Small intestine (tissue), 7 donors: ENCODE results near the gene ITCH. TPM values are rescaled to one million over a fixed set of nuclear protein-coding genes. Genes with fewer than 3 reads are reported as not detected.

ENCODE experiments used
- DNase-seq, 2 donors: peaks; one replicate each; pipeline versions ENCODE4 v3.0.0 to v3.0.0-alpha.2; 2013
- FAIRE-seq: peaks from 2 replicates; lab custom pipeline; 2012; peaks lifted over from hg19 to GRCh38; lab: Jason Lieb, UNC
- H3K27ac ChIP-seq, 3 donors: one replicate each; pipeline ENCODE4 v1.5.1; 2013; ENCODE audit warnings: low read length in 2 of 3, mild to moderate bottlenecking in 2 of 3, control low read depth in 1 of 3, inconsistent platforms in 1 of 3, low read depth in 1 of 3, moderate library complexity in 1 of 3
- H3K27me3 ChIP-seq, 3 donors: one replicate each; pipeline ENCODE4 v1.6.1; 2013; ENCODE audit warnings: low read length in 3 of 3, inconsistent platforms in 1 of 3; ENCODE audit not compliant: control insufficient read depth in 3 of 3, insufficient read depth in 3 of 3
- H3K36me3 ChIP-seq, 3 donors: one replicate each; pipeline ENCODE4 v1.6.1; 2013; ENCODE audit warnings: low read length in 3 of 3, inconsistent platforms in 1 of 3, low read depth in 1 of 3, mild to moderate bottlenecking in 1 of 3, moderate library complexity in 1 of 3; ENCODE audit not compliant: control insufficient read depth in 3 of 3, insufficient read depth in 2 of 3
- H3K4me1 ChIP-seq, 3 donors: one replicate each; pipeline ENCODE4 v1.6.1; 2013; ENCODE audit warnings: low read length in 2 of 3, inconsistent platforms in 1 of 3, low read depth in 1 of 3, mild to moderate bottlenecking in 1 of 3, moderate library complexity in 1 of 3; ENCODE audit not compliant: control insufficient read depth in 3 of 3, insufficient read depth in 2 of 3
- H3K4me3 ChIP-seq, 3 donors: one replicate each; pipeline ENCODE4 v1.5.1; 2013; ENCODE audit warnings: low read length in 3 of 3, control low read depth in 1 of 3, inconsistent platforms in 1 of 3, low read depth in 1 of 3, mild to moderate bottlenecking in 1 of 3, moderate library complexity in 1 of 3
- H3K9me3 ChIP-seq, 2 donors: one replicate each; pipeline ENCODE4 v1.6.1; 2013; ENCODE audit warnings: low read depth in 1 of 2, low read length in 1 of 2; ENCODE audit not compliant: control insufficient read depth in 2 of 2, insufficient read depth in 1 of 2
- WGBS, 3 donors: extraction: QIAGEN DNeasy Blood & Tissue Kit; methylation state at CpG; one replicate each; pipeline ENCODE4 v1.1.7; 2013; 5-methylcytosine and 5-hydroxymethylcytosine counted together
- polyA plus RNA-seq, 4 donors: library from polyadenylated mRNA; stranded (reverse) in 3 of 4; unstranded in 1 of 4; fragments of 200-250 nt in 3 of 4; fragments of 120-200 nt in 1 of 4; gene quantifications; one replicate each; pipeline versions ENCODE4 v1.2.1 to v1.2.3, GENCODE V29; 2013
- donor health status: healthy with polysubstance abuse.
- donor health status: control.
- donor health status: control.
- donor health status: Bipolar disorder and iron deficiency.
- donor health status: healthy.

Gene ITCH
- polyA plus RNA-seq, 4 donors: 12.0 to 35.1 (median 16.7) TPM

DNA sequence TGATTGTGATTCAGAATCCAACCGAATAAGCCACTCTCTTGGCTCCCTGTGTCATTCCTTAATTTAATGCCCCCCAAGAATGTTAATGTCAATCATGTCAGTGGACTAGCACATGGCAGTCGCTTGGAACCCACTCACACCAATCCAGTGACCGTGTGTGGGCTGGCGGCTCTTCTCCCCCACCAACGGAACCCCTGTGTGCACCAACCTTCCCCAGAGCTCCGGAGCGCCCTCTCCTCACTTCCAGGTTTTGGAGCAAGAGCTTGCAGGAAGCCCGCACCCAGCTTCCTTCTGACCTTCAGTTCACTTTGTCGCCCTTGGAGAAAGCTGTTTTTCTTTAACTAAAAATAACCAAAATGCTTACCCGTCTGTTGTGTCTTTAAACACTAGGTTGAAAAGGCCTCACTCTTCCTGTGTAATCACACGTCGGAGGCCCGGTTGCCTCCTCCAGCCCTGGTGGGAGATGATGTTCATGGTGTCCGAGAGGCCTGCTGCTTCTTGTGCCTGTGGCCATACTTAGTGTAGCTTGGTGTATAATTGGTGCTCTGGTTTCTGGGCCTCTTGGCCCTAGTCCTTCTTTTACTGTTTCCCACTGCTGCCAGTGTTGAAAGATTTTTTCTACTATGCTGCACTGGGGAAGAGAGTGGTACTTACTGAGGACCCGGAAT, 177.7 kb downstream of the ITCH start:
- no peak for FAIRE-seq

GRCh38 chr20:34541264-34541901, 178.3 kb downstream of the ITCH start:
- FAIRE-seq (no peak), DNase-seq (no peak)
- WGBS, 3 donors: 77 to 85% (median 80%) methylated on average over 13 of the region's 13 CpGs
- H3K36me3 ChIP-seq: peaks cover 6 to 58% (median 19%) of the 10 kb centered on the region in 3 donors
- H3K27me3 ChIP-seq: no peaks in the 10 kb centered on the region
- H3K9me3 ChIP-seq: no peaks in the 10 kb centered on the region
- peaks cover 0 to 4% (median 0%) of the 10 kb centered on the region in 3 donors for H3K4me1 ChIP-seq
- H3K27ac ChIP-seq: no peak overlapping the region
- no peak overlapping the region for H3K4me3 ChIP-seq

More for the DNA sequence above, 177.7 kb downstream of the ITCH start:
- H3K27me3 ChIP-seq: no peaks in the 10 kb centered on the region
- H3K36me3 ChIP-seq: peaks cover 6 to 64% (median 19%) of the 10 kb centered on the region in 3 donors
- WGBS, 3 donors: 86 to 96% (median 92%) methylated on average over 15 of the region's 15 CpGs
- H3K4me3 ChIP-seq: no peak overlapping the region
- peaks cover 0 to 4% (median 0%) of the 10 kb centered on the region in 3 donors for H3K4me1 ChIP-seq
- H3K9me3 ChIP-seq: no peaks in the 10 kb centered on the region
- DNase-seq: no peak
- no peak overlapping the region for H3K27ac ChIP-seq

GRCh38 chr20:34541917-34542316, 178.8 kb downstream of the ITCH start:
- Histone ChIP-seq H3K9me3 (no peaks in the 10 kb centered on the region), H3K4me1 (peaks cover 0 to 4% (median 0%) of the 10 kb centered on the region in 3 donors), H3K36me3 (peaks cover 6 to 53% (median 19%) of the 10 kb centered on the region in 3 donors), H3K27ac (no peak overlapping the region), H3K27me3 (no peaks in the 10 kb centered on the region), H3K4me3 (no peak overlapping the region)
- 83 to 88% (median 85%) methylated on average over 16 of the region's 16 CpGs for WGBS, 3 donors
- DNase-seq (no peak), FAIRE-seq (no peak)

DNA sequence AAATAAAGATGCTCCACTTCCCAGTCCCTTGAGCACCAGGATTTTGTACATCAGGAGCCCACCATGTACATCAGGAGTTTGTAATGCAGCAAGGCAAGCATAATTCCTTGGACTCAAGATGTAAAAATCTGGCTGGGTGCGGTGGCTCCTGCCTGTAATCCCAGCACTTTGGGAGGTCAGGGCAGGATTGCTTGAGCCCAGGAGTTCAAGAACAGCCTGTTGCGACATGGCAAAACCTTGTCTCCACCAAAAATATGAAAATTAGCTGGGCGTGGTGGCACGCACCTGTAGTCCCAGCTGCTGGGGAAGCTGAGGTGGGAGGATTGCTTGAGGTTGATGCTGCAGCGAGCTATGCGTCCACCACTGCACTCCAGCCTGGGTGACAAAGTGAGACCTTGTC, 179.4 kb downstream of the ITCH start:
- FAIRE-seq (no peak), DNase-seq (no peak)
- 92 to 95% (median 94%) methylated on average over 6 of the region's 6 CpGs for WGBS, 3 donors
- peaks cover 0 to 4% (median 0%) of the 10 kb centered on the region in 3 donors for H3K4me1 ChIP-seq
- H3K4me3 ChIP-seq: no peak overlapping the region
- no peaks in the 10 kb centered on the region for H3K27me3 ChIP-seq
- no peaks in the 10 kb centered on the region for H3K9me3 ChIP-seq
- peaks cover 6 to 48% (median 19%) of the 10 kb centered on the region in 3 donors for H3K36me3 ChIP-seq
- no peak overlapping the region for H3K27ac ChIP-seq

DNA sequence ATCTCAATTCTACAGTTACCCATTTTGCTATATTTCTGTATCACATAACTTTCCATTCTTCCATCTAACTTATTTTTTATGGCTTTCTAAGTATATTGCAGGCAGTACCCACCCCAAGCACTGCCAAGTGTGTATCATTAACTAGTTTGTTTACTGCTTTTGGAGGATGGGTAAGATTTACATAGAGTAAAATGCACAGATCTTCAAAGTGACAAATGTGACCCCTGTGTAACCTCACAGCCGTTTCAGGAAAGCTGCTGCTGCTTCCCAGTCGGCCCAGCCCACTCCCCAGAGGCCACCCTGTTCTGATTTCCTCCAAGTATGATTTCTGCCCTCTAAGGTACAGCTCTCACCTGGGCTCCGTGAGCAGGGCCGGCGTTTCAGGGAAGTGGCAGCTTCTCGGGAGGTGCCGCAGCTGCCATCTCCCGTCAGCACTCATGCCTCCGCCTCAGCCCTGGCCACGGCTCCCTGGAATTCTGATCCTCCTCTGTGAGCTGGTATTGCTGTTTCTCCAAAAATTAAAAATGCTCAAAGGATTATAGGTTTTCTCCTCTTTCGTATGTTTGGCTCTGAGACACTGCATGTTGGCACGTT, 180.5 kb downstream of the ITCH start:
- Histone ChIP-seq H3K9me3 (no peaks in the 10 kb centered on the region), H3K4me1 (peaks cover 0 to 4% (median 1%) of the 10 kb centered on the region in 3 donors), H3K27me3 (no peaks in the 10 kb centered on the region), H3K36me3 (peaks cover 6 to 39% (median 19%) of the 10 kb centered on the region in 3 donors), H3K4me3 (no peak overlapping the region), H3K27ac (no peak overlapping the region)
- 34 to 51% (median 50%) methylated on average over 12 of the region's 12 CpGs for whole genome bisulfite sequencing, 3 donors
- DNase-seq (peak in 1 of 2 donors; percentile 29), FAIRE-seq (no peak)

- peaks cover 0 to 4% (median 1%) of the 10 kb centered on the region in 3 donors for H3K4me1 ChIP-seq
- WGBS, 3 donors: 18 to 31% (median 26%) methylated on average over 19 of the region's 19 CpGs
- no peaks in the 10 kb centered on the region for H3K9me3 ChIP-seq
- peak overlapping the region in 1 of 3 donors; percentile 20 for H3K4me3 ChIP-seq
- H3K27me3 ChIP-seq: no peaks in the 10 kb centered on the region
- FAIRE-seq (no peak), DNase-seq (peak; percentile 34 to 53)
- H3K27ac ChIP-seq: no peak overlapping the region
- H3K36me3 ChIP-seq: peaks cover 6 to 32% (median 16%) of the 10 kb centered on the region in 3 donors
Measured at GRCh38 chr20:34544109-34544796, 181.2 kb downstream of the ITCH start.

DNA sequence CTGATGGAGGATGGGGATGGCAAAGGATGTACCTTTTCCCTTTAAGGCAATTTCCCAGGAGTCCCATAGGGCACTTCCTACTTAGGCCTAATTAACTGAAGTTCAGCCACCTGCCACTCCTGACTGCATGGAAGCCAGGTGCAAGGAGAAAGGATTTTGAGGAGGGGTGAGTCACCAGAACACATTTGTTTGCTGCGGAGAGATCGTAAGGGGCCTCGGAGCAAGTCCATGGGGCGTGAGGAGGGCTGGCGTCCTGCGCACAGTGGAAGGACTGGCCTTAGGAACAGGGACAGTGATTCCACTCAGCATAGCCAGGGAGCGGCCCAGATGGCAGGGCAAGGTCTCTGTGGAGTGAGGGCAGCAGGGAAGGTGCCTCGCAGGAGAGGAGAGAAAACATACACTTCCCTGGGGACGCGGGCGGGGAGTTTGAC, 183.7 kb downstream of the ITCH start:
- FAIRE-seq (no peak), DNase-seq (peak; percentile 79 to 81)
- no peaks in the 10 kb centered on the region for H3K9me3 ChIP-seq
- H3K27me3 ChIP-seq: no peaks in the 10 kb centered on the region
- WGBS, 3 donors: 18 to 62% (median 42%) methylated on average over 11 of the region's 11 CpGs
- peak overlapping the region in 2 of 3 donors; percentile 51 to 66 for H3K4me3 ChIP-seq
- H3K36me3 ChIP-seq: peaks cover 2 to 19% (median 2%) of the 10 kb centered on the region in 3 donors
- peak overlapping the region; percentile 50 to 87 (median 66) for H3K27ac ChIP-seq
- H3K4me1 ChIP-seq: peaks cover 0 to 9% (median 1%) of the 10 kb centered on the region in 3 donors
